Heart left ventricle (tissue), 16 donors: Measurements from ENCODE around the gene HLA-DOA. TPM values are rescaled to one million over a fixed set of nuclear protein-coding genes. Genes with fewer than 3 reads are reported as not detected.
A peak's percentile ranks its signal among the peaks of the same experiment; 100 is the strongest.

Experiments used
- ATAC-seq, 4 donors: fragments of 200-7000 bp; cut with Tn5 transposase; one replicate each; pipeline ENCODE4 v1.9.1; 2020 to 2022; ENCODE audit warnings: moderate library complexity in 4 of 4, mild to moderate bottlenecking in 3 of 4, moderate number of reproducible peaks in 1 of 4
- DNase-seq, 5 donors: peaks; one replicate each; pipeline ENCODE4 v3.0.0-alpha.2; 2020
- H3K27ac ChIP-seq, 12 donors: fragments of 200-600 bp; sonication (generic) in 4 of 12; one replicate each; pipeline versions ENCODE4 v1.5.0 to v1.8.0; 2016 to 2022; ENCODE audit warnings: mild to moderate bottlenecking in 2 of 12
- H3K27me3 ChIP-seq, 9 donors: fragments of 200-600 bp; sonication (generic) in 2 of 9; one replicate each; pipeline versions ENCODE4 v1.5.1 to v1.8.0; 2016 to 2022; ENCODE audit warnings: mild to moderate bottlenecking in 3 of 9
- H3K36me3 ChIP-seq, 9 donors: fragments of 200-600 bp; sonication (generic) in 2 of 9; one replicate each; pipeline versions ENCODE4 v1.5.0 to v1.8.0; 2018 to 2022; ENCODE audit warnings: mild to moderate bottlenecking in 2 of 9
- H3K4me1 ChIP-seq, 12 donors: fragments of 200-600 bp; sonication (generic) in 4 of 12; one replicate each; pipeline versions ENCODE4 v1.5.0 to v1.8.0; 2016 to 2022; ENCODE audit warnings: mild to moderate bottlenecking in 3 of 12
- H3K4me3 ChIP-seq, 12 donors: fragments of 200-600 bp; sonication (generic) in 4 of 12; one replicate each; pipeline versions ENCODE4 v1.5.0 to v1.8.0; 2017 to 2022; ENCODE audit warnings: mild to moderate bottlenecking in 9 of 12, moderate library complexity in 4 of 12
- H3K9me3 ChIP-seq, 12 donors: fragments of 200-600 bp; sonication (generic) in 4 of 12; one replicate each; pipeline versions ENCODE4 v1.5.0 to v1.8.0; 2016 to 2022; ENCODE audit warnings: mild to moderate bottlenecking in 1 of 12
- CTCF ChIP-seq, 12 donors: fragments of 200-600 bp; sonication (generic) in 4 of 12; IDR thresholded peaks; one replicate each; pipeline versions ENCODE4 v1.5.0 to v1.8.0; 2018 to 2022; ENCODE audit warnings: antibody characterized with exemption in 12 of 12, mild to moderate bottlenecking in 5 of 12
- POLR2A ChIP-seq, 2 donors: fragments of 450-650 bp; IDR thresholded peaks; one replicate each; pipeline ENCODE4 v1.6.1; 2017; ENCODE audit warnings: antibody characterized with exemption in 2 of 2, mild to moderate bottlenecking in 2 of 2, moderate library complexity in 2 of 2
- WGBS, 4 donors: extraction: QIAGEN DNeasy Blood & Tissue Kit in 2 of 4; methylation state at CpG; one replicate each; pipeline versions ENCODE4 v1.1.5 to v1.1.7; 2013 to 2018; 5-methylcytosine and 5-hydroxymethylcytosine counted together
- intact Hi-C, 10 donors: fragments of 100-400 bp; cut with DNase I; formaldehyde crosslinking; loops; one replicate each; pipeline versions ENCODE4 v1.11.1 to v1.14.2; 2022
- polyA plus RNA-seq, 2 donors: library from polyadenylated mRNA; stranded (reverse); fragments of 200-250 nt; gene quantifications; one replicate each; pipeline ENCODE4 v1.2.3, GENCODE V29; 2013
- total RNA-seq, 9 donors: library from RNA; depleted of rRNA in 2 of 9; stranded (reverse); fragments of >200 nt in 2 of 9; fragmentation: NEBNext Ultra II Directional in 3 of 9; extraction: Animal tissue kit (Norgen Biotek cat#: 25700) in 3 of 9; gene quantifications; one replicate each; pipeline versions ENCODE4 v1.1.0 to v1.2.4, GENCODE V29; 2016 to 2023
- donor health status: ischemic (EF 13 %, LVEDD 7.1; RV severe dilation, severe dysfunction).
- donor health status: healthy with polysubstance abuse.
- donor health status: DM: no; HTN: yes; CAD: no.
- donor health status: DM: no; HTN: no; CAD: no.
- donor health status: ischemic (EF 25% LVEDD 6.9; RV normal size, moderate dysfunction).
- donor health status: ischemic (EF 25% LVEDD 5.7; RV mildly dilated, moderate dysfunction).
- donor health status: healthy.
- donor health status: DM: yes; HTN: yes; CAD: no.
- donor health status: ischemic (EF 35%, LVEDD 5.7; RV mildly dilated, moderate dysfunction).
- donor health status: nonischemic (EF 11% LVEDD 7.7; RV severe dilation, severe dysfunction).
- donor health status: DM: yes; HTN: yes; CAD: no.
- donor health status: PGD.
- donor health status: ischemic (EF 29% LVEDD 5.4; RV normal size, mild dysfunction).
- donor health status: nonischemic (EF 23%, LVEDD 6.1; RV moderate dilation, normal function).

The HLA-DOA gene
- total and polyA plus RNA-seq, 11 donors, result 0.44 to 32.4 (median 1.3) TPM

GRCh38 chr6:32976334-32977069 lies 32.9 kb downstream of the HLA-DOA start:
- peak overlapping the region in 3 of 12 donors; percentile 10 to 100 (median 97) for H3K4me3 ChIP-seq
- H3K4me1 ChIP-seq, result peaks cover 0 to 63% (median 36%) of the 10 kb centered on the region in 12 donors
- no peak for ATAC-seq
- no peak for DNase-seq
- H3K9me3 ChIP-seq, result no peaks in the 10 kb centered on the region
- 68 to 82% (median 73%) methylated on average over 7 of the region's 7 CpGs for WGBS, 4 donors
- no peaks in the 10 kb centered on the region for H3K27me3 ChIP-seq
- intact Hi-C loops, result loop anchor here in 1 of 10 donors (10.0 kb wide), 1 partner anchor 782 kb away; the partner anchor contains the start of genes GPSM3 and PBX2
- no peak overlapping the region for H3K27ac ChIP-seq
- peaks cover 19 to 94% (median 81%) of the 10 kb centered on the region in 9 donors for H3K36me3 ChIP-seq
- TF ChIP-seq CTCF (IDR thresholded peaks at IDR 0.05), result no peak
- TF ChIP-seq POLR2A (IDR thresholded peaks at IDR 0.05), result no peak

GRCh38 chr6:32975886-32976285 lies 33.5 kb downstream of the HLA-DOA start:
- H3K27me3 ChIP-seq, result no peaks in the 10 kb centered on the region
- ATAC-seq (no peak), DNase-seq (no peak)
- peaks cover 0 to 63% (median 35%) of the 10 kb centered on the region in 12 donors for H3K4me1 ChIP-seq
- no peaks in the 10 kb centered on the region for H3K9me3 ChIP-seq
- H3K36me3 ChIP-seq, result peaks cover 19 to 88% (median 75%) of the 10 kb centered on the region in 9 donors
- intact Hi-C loops, result loop anchor here in 1 of 10 donors (10.0 kb wide), 1 partner anchor 781 kb away; the partner anchor contains the start of genes GPSM3 and PBX2
- peak overlapping the region in 3 of 12 donors; percentile 77 to 100 (median 97) for H3K4me3 ChIP-seq
- no peak overlapping the region for H3K27ac ChIP-seq
- TF ChIP-seq CTCF (IDR thresholded peaks at IDR 0.05), result no peak
- TF ChIP-seq POLR2A (IDR thresholded peaks at IDR 0.05), result no peak
- WGBS, 4 donors, result 47 to 59% (median 49%) methylated on average over 2 of the region's 2 CpGs

- Histone ChIP-seq H3K27me3 (no peaks in the 10 kb centered on the region), H3K4me3 (peak overlapping the region; percentile 63 to 100 (median 86)), H3K4me1 (peaks cover 0 to 56% (median 35%) of the 10 kb centered on the region in 12 donors), H3K27ac (peak overlapping the region in 5 of 12 donors; percentile 16 to 100 (median 83)), H3K9me3 (no peaks in the 10 kb centered on the region), H3K36me3 (peaks cover 17 to 76% (median 63%) of the 10 kb centered on the region in 9 donors)
- no peak for ATAC-seq
- 8 to 14% (median 9%) methylated on average over 14 of the region's 14 CpGs for WGBS, 4 donors
- peak in 1 of 5 donors; percentile 58 for DNase-seq
- intact Hi-C loops, result loop anchor here in 2 of 10 donors (5.0 to 10.0 kb wide), 3 partner anchors 132 to 847 kb away; partner anchors contain the start of genes ATF6B (in 1 of the 2), GPSM3 (in 1 of the 2), PBX2 (in 1 of the 2) and PSMB8 (in 1 of the 2)
- no peak for TF ChIP-seq CTCF (IDR thresholded peaks at IDR 0.05)
- no peak for TF ChIP-seq POLR2A (IDR thresholded peaks at IDR 0.05)
Measured at GRCh38 chr6:32974541-32975308, 34.7 kb downstream of the HLA-DOA start.
